HG03064 (cell line): ENCODE data around the gene RIPK4.
"Not testable (repeated sequence)": the region's sequence is repeated elsewhere in the genome, so short reads cannot be mapped to it uniquely, and the experiment has no call there.

Experiments used
- ATAC-seq: cut with Tn5 transposase; IDR thresholded peaks from one replicate; pipeline ENCODE4 v1.9.1; 2021; ENCODE audit warnings: low read depth; ENCODE audit not compliant: unreplicated experiment

The RIPK4 gene

GRCh38 chr21:41720250-41720649 lies 46.6 kb downstream of the RIPK4 start:
- no peak for ATAC-seq

- ATAC-seq, result no peak
Observed at GRCh38 chr21:41719691-41720090, 47.2 kb downstream of the RIPK4 start.

- ATAC-seq, result no peak
Observed at GRCh38 chr21:41717573-41718330, 49.1 kb downstream of the RIPK4 start.

GRCh38 chr21:41716751-41717150 lies 50.1 kb downstream of the RIPK4 start:
- ATAC-seq, result no peak

GRCh38 chr21:41715649-41716281 lies 51.1 kb downstream of the RIPK4 start:
- ATAC-seq, result no peak

- ATAC-seq, result not testable (repeated sequence)
Observed at GRCh38 chr21:41714299-41714865, 52.5 kb downstream of the RIPK4 start.

- ATAC-seq, result no peak
Observed at GRCh38 chr21:41713495-41714281, 53.2 kb downstream of the RIPK4 start.

GRCh38 chr21:41712730-41713129 lies 54.1 kb downstream of the RIPK4 start:
- ATAC-seq, result no peak

- ATAC-seq, result no peak
Observed at GRCh38 chr21:41712201-41712600, 54.7 kb downstream of the RIPK4 start.

GRCh38 chr21:41711416-41712007 lies 55.3 kb downstream of the RIPK4 start:
- ATAC-seq, result no peak

GRCh38 chr21:41710823-41711160 lies 56.1 kb downstream of the RIPK4 start:
- no peak for ATAC-seq

GRCh38 chr21:41709965-41710822 lies 56.7 kb downstream of the RIPK4 start:
- ATAC-seq, result no peak

- ATAC-seq, result no peak
Observed at GRCh38 chr21:41709166-41709565, 57.7 kb downstream of the RIPK4 start.

- no peak for ATAC-seq
Observed at GRCh38 chr21:41707960-41708330, 58.9 kb downstream of the RIPK4 start.

- no peak for ATAC-seq
Observed at GRCh38 chr21:41707231-41707959, 59.5 kb downstream of the RIPK4 start.

- ATAC-seq, result no peak
Observed at GRCh38 chr21:41706678-41707077, 60.2 kb downstream of the RIPK4 start.

- ATAC-seq, result no peak
Observed at GRCh38 chr21:41706263-41706639, 60.6 kb downstream of the RIPK4 start.

- no peak for ATAC-seq
Observed at GRCh38 chr21:41705546-41706262, 61.1 kb downstream of the RIPK4 start.
